Right hindlimb (tissue), 1 donor: ENCODE measurements around the gene SPATA31D1.
A peak's percentile ranks its signal among the peaks of the same experiment; 100 is the strongest.

Experiments
- DNase-seq: peaks from one replicate; pipeline ENCODE4 v3.0.0-alpha.2; 2018

The SPATA31D1 gene

DNA sequence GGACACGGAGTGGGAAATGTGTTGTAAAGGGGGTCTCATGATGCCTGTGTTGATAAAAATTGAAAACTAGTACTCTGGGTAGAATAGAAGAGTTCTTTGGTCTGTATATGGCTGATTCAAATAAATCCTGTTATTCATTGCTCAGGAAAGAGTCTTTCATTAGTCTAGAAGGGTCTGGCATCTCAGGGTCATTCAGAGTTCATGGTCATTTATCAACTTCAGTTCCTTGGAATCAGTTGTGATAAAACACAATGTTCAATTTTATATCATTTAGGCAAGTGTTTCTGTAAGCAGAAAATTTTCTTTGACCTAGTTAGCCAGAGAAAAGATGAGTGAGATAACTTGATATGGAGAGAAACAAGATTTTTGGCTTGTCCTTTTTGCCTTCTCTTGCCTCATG lies 36.3 kb downstream of the SPATA31D1 start:
- DNase-seq = no peak

DNA sequence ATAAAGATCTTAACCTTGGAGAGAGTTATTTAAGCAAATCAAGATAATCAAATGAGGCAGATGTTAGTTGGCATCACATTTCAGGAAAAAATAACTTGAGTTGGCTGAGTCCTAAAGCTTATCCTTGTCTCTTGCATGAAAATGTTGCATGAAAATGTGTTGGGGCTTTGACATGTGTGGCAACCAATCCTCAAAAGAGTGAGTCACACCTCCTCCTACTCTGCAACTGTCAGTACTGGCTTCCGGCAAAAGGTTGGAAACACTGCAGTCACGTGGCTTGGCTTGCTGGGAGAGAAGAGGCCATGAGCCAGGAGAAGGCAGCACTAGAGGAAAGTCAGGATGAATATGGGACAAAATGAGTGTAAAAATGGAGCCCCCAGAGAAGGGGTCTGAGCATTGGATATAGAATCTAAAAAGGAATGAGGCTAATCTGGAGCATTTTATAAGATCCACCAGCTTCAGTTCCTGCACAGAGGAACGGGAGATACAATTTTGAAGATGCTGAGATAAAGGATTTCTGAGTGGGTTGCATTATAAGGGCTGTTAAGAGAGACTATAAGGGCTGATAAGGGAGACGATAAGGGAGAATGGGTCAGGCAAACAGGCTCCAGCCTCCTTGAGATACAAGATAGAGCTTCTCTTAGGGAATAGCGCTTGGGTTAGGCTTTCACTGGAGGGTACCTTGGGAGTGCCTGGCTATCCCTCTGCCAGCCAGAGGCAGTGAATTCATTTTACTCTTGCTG lies 43.1 kb downstream of the SPATA31D1 start:
- peak; percentile 53 for DNase-seq

DNA sequence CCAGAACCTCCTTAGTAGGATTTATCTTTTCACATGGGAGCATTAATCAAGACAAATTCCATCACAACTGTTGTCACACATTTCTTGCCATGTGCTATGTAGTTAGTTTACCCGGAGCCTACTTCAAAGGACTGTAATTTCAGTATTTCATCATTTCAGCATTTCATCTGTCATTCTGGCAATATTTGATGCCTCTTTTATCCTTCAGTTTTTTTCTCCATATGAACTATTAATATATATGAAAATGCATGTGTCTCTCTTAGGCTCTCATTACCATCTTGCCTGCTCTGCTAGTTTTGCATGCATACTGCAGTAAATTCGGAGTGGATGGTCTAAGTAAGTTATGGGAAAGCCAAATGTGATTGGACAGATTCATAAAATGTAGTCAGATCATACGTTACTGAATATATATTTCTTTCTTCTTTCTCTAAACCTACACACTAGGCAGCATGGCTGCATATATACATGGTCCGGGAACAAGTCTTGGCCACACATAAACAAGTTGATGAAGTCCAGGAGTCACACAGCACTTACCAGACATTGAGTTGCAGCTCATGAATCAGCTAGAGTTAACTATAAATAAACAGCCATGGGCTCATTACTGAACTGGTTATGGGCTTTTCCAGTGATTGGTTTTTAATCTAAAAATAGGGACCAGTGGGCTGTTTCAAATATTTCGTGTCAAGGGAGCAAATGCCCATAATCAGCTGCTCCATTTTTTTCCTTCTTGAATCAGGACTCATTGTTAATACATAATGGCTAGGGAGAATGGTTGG lies 46.6 kb downstream of the SPATA31D1 start:
- no peak for DNase-seq

DNA sequence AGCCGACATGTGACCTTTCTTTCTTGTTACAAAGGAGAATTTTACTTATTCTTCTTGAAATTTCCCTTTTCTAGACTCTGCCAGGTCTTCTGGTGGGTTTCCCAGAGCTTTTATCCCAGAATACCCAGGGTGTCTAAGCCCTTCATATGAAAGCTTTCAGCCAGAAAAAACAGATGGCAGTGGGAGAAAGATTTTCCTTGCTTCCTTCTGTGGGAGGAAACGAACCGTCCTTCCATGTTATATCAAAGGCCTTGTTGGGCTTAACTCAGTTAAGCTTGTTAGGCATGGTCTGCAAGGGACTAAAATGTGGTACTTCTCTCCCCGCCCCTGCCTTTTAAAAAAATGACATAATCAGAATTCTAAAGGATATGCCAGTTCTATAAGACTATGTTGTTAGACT lies 47.5 kb downstream of the SPATA31D1 start:
- no peak for DNase-seq

DNA sequence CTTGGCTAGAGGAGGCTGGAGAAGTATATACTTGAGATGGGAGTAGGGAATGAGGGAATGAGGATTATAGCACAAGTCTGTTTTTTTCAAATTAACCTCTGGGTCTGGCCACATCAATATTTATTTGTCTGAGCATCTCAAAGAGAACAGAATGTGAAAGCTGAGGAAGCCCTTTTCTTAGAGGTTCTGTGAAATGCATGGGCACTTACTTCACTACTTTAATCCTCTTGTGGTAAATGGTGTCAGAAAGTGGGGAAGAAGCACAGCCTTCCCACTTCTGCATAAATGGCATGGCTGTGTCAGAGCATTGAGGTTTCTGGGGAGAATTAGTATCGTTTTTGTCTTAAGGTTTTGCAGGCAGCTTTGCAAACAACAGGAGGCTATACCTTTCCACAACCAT lies 48.6 kb downstream of the SPATA31D1 start:
- DNase-seq = no peak

DNA sequence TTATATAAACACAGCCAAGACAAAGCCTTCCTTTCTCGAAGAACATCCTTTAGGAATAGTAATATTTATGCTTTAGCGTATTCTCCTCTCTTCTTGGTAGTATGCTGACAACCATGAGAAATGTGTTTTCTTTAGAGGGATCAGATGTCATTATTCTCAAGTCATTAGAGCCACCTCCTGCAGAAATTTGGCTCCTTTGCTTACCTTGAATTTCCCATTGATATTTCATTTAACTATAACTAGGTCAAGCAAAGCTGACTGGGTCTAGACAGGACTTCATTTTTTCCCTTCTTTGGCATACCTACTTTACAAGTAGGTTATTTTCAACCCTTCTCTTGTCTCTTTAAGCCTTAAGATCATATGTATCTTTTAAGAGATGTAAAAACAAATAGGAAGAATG lies 50.3 kb downstream of the SPATA31D1 start:
- no peak for DNase-seq
